OCI-LY1 (cell line): ENCODE results near the gene RNF181.

Source experiments
- H2AFZ ChIP-seq: fragments of 200-600 bp; sonication (generic), shearing (Covaris generic); 2 replicates; pipeline ENCODE4 v1.6.0; 2014; ENCODE audit warnings: antibody characterized with exemption, mild to moderate bottlenecking, low read length
- H3F3A ChIP-seq: fragments of 200-600 bp; sonication (generic), shearing (Covaris generic); 2 replicates; pipeline ENCODE4 v1.6.0; 2014; ENCODE audit warnings: mild to moderate bottlenecking, antibody characterized with exemption, low read length, moderate library complexity; ENCODE audit not compliant: insufficient read depth
- H3K27ac ChIP-seq: fragments of 200-600 bp; sonication (generic); 2 replicates; pipeline ENCODE4 v1.5.1; 2014; ENCODE audit warnings: low read length, mixed run types, mild to moderate bottlenecking, low read depth; ENCODE audit not compliant: poor library complexity, severe bottlenecking
- H3K27me3 ChIP-seq: fragments of 200-600 bp; sonication (generic); 2 replicates; pipeline ENCODE4 v1.6.0; 2014; ENCODE audit warnings: antibody characterized with exemption, mild to moderate bottlenecking, low read length, moderate library complexity; ENCODE audit not compliant: insufficient read depth
- H3K36me3 ChIP-seq: fragments of 200-600 bp; sonication (generic); 2 replicates; pipeline ENCODE4 v1.6.1; 2014; ENCODE audit warnings: mild to moderate bottlenecking, antibody characterized with exemption, low read length, moderate library complexity, mixed read lengths; ENCODE audit not compliant: insufficient read depth
- H3K4me1 ChIP-seq: fragments of 200-600 bp; sonication (generic); 2 replicates; pipeline ENCODE4 v1.5.1; 2014; ENCODE audit warnings: mild to moderate bottlenecking, low read length, moderate library complexity; ENCODE audit not compliant: insufficient read depth, severe bottlenecking
- H3K4me2 ChIP-seq: fragments of 200-600 bp; sonication (generic), shearing (Covaris generic); 2 replicates; pipeline ENCODE4 v1.6.1; 2014; ENCODE audit warnings: low read length
- H3K4me3 ChIP-seq: fragments of 200-600 bp; sonication (generic); 2 replicates; pipeline ENCODE4 v1.5.1; 2014; ENCODE audit warnings: low read length, low read depth, mild to moderate bottlenecking, mixed read lengths; ENCODE audit not compliant: poor library complexity, severe bottlenecking
- H3K79me2 ChIP-seq: fragments of 200-600 bp; shearing (Covaris generic); 2 replicates; pipeline ENCODE4 v1.6.1; 2016; ENCODE audit warnings: mixed run types, low read length, mixed read lengths; ENCODE audit not compliant: insufficient read depth
- H3K9ac ChIP-seq: fragments of 200-600 bp; sonication (generic), shearing (Covaris generic); 2 replicates; pipeline ENCODE4 v1.6.1; 2014; ENCODE audit warnings: mild to moderate bottlenecking, low read length, mixed read lengths
- H3K9me2 ChIP-seq: fragments of 200-600 bp; sonication (generic), shearing (Covaris generic); 2 replicates; pipeline ENCODE4 v1.6.1; 2014; ENCODE audit warnings: low read depth, mild to moderate bottlenecking, low read length, mixed read lengths
- H3K9me3 ChIP-seq: fragments of 200-600 bp; shearing (Covaris generic); 2 replicates; pipeline ENCODE4 v1.6.1; 2014; ENCODE audit warnings: low read length, mixed read lengths
- H4K20me1 ChIP-seq: fragments of 200-600 bp; sonication (generic), shearing (Covaris generic); 2 replicates; pipeline ENCODE4 v1.6.0; 2016; ENCODE audit warnings: mild to moderate bottlenecking, low read length; ENCODE audit not compliant: insufficient read depth
- EZH2 ChIP-seq: fragments of 200-600 bp; sonication (generic), shearing (Covaris generic); IDR thresholded peaks from 2 replicates; pipeline ENCODE4 v1.8.0; 2017; ENCODE audit warnings: borderline replicate concordance, mixed run types, mild to moderate bottlenecking, antibody characterized with exemption, low read length, moderate library complexity, mixed read lengths
- TF ChIP-seq, protein P1 (sequence below): fragments of 200-600 bp; sonication (generic), shearing (Covaris generic); IDR thresholded peaks from 2 replicates; pipeline ENCODE4 v1.5.1; 2017; ENCODE audit warnings: mild to moderate bottlenecking, antibody characterized with exemption, low read length, moderate library complexity, mixed read lengths

Gene RNF181

DNA sequence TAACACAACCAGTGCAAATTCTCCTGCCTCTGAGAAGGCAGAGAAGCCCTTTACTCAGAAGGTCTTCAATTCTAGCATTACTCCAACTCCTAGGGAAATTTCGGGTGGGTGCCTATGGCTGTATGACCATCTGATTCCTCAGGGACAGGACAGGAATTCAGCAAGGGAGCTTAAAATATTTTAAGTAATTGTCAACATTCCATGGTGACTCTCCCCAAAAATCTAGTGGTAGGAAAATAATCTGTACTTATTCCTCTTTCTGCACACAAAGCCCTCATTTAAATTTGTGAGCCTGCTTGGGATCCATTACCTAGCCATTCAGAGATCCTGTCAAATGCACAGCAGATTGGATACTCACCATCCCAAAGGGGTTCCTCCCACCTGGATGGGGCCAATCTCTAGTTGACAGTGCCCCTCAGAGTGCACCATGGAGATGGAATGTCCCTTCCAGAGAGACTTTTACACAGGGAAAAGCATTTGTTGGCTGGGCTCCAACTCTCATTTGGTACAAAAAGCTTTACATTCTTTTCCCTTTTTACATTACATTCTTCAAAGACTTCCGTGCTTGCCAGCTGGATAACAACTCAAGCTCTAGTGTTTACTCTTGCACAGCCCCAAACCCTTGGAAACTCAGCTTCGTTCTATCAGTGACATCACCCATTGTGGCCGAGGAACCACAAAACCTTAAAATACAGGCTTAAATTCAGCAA lies 10.0 kb downstream of the RNF181 start:
- Histone ChIP-seq H3K9me3 (no peaks in the 10 kb centered on the region), H3K4me2 (no peak overlapping the region), H3K27ac (no peak overlapping the region), H3F3A (no peaks in the 10 kb centered on the region), H3K36me3 (peaks cover 30% of the 10 kb centered on the region), H4K20me1 (no peaks in the 10 kb centered on the region), H3K4me3 (no peak overlapping the region), H3K9ac (no peak overlapping the region), H2AFZ (no peak overlapping the region), H3K79me2 (no peaks in the 10 kb centered on the region), H3K27me3 (no peaks in the 10 kb centered on the region), H3K9me2 (no peaks in the 10 kb centered on the region), H3K4me1 (peaks cover 17% of the 10 kb centered on the region)
- TF ChIP-seq EZH2 = no peak
- TF ChIP-seq, protein P1, sequence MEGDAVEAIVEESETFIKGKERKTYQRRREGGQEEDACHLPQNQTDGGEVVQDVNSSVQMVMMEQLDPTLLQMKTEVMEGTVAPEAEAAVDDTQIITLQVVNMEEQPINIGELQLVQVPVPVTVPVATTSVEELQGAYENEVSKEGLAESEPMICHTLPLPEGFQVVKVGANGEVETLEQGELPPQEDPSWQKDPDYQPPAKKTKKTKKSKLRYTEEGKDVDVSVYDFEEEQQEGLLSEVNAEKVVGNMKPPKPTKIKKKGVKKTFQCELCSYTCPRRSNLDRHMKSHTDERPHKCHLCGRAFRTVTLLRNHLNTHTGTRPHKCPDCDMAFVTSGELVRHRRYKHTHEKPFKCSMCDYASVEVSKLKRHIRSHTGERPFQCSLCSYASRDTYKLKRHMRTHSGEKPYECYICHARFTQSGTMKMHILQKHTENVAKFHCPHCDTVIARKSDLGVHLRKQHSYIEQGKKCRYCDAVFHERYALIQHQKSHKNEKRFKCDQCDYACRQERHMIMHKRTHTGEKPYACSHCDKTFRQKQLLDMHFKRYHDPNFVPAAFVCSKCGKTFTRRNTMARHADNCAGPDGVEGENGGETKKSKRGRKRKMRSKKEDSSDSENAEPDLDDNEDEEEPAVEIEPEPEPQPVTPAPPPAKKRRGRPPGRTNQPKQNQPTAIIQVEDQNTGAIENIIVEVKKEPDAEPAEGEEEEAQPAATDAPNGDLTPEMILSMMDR = no peak

DNA sequence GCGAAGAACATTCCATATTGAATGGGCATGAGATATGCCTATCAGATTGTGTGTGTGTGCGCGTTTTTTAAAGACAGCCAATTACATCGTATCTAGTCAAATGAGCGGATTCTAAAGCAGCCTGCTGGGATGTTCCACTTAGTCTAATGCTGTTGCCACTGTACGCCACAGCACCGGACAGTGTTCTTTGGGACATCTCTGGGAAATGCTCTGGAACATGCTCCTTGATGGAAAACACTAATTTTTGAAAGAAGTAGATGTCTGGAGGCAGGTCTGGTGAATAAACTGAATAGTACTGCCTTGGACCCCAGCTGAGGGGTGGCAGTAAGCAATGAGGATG lies 10.5 kb downstream of the RNF181 start:
- H2AFZ ChIP-seq = no peak overlapping the region
- peaks cover 21% of the 10 kb centered on the region for H3K4me1 ChIP-seq
- peaks cover 30% of the 10 kb centered on the region for H3K36me3 ChIP-seq
- TF ChIP-seq, protein P1 = no peak
- TF ChIP-seq EZH2 = no peak
- no peak overlapping the region for H3K4me2 ChIP-seq
- H3K27ac ChIP-seq = no peak overlapping the region
- H3F3A ChIP-seq = no peaks in the 10 kb centered on the region
- H3K27me3 ChIP-seq = no peaks in the 10 kb centered on the region
- no peak overlapping the region for H3K9ac ChIP-seq
- no peaks in the 10 kb centered on the region for H3K79me2 ChIP-seq
- H4K20me1 ChIP-seq = no peaks in the 10 kb centered on the region
- no peaks in the 10 kb centered on the region for H3K9me3 ChIP-seq
- no peak overlapping the region for H3K4me3 ChIP-seq
- no peaks in the 10 kb centered on the region for H3K9me2 ChIP-seq

DNA sequence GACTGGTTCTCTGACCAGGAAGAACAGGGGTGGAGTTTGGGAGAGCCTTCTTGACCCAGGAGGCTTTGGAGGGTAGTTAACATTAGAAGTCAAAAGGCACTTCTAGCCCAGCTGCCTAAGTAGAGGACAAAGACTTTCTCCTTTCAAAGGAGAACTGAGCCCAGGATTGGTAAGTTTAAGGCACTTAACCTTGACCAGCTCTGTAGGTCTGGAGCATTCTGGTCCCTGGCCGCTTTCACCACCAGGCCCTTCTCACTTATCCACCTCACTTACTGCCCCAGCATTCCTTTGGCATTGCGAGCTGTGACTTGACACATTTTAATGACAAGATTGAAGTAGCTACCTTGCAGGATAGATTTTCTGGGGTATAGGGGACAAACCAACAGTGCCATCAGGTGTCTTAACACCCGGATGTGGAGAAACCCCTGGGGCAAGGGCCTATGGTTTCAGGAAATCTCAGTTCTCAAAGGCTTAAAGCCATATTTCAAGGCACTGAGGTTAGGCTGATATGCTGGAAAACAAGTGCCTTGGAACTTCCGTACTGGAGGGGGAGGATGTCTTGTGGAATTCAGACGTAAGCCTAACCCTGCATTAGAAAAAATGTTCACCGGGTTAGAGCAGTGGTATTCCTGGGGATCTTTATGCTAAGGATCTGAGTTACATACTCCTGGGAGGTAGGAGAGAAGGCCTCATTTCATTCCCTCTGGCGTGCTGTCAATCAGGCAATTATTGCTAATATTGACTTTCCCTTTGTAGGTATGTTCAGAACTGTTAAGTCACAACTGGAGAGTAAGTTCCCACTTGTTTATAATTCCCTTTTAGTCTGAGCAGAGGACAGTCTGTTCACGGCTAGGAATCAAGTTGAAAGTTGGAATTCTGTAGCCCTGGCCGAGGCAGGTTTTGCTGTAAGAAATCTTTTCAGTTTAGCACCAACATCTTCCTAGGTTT lies 12.0 kb downstream of the RNF181 start:
- H3K4me2 ChIP-seq = no peak overlapping the region
- H3K79me2 ChIP-seq = no peaks in the 10 kb centered on the region
- H4K20me1 ChIP-seq = no peaks in the 10 kb centered on the region
- no peaks in the 10 kb centered on the region for H3F3A ChIP-seq
- no peaks in the 10 kb centered on the region for H3K9me2 ChIP-seq
- peaks cover 24% of the 10 kb centered on the region for H3K4me1 ChIP-seq
- H3K27ac ChIP-seq = no peak overlapping the region
- no peak overlapping the region for H3K9ac ChIP-seq
- no peaks in the 10 kb centered on the region for H3K27me3 ChIP-seq
- H3K4me3 ChIP-seq = no peak overlapping the region
- no peak overlapping the region for H2AFZ ChIP-seq
- TF ChIP-seq EZH2 = no peak
- H3K36me3 ChIP-seq = peaks cover 30% of the 10 kb centered on the region
- no peaks in the 10 kb centered on the region for H3K9me3 ChIP-seq
